ENCODE results near the gene IRX2.

DNA sequence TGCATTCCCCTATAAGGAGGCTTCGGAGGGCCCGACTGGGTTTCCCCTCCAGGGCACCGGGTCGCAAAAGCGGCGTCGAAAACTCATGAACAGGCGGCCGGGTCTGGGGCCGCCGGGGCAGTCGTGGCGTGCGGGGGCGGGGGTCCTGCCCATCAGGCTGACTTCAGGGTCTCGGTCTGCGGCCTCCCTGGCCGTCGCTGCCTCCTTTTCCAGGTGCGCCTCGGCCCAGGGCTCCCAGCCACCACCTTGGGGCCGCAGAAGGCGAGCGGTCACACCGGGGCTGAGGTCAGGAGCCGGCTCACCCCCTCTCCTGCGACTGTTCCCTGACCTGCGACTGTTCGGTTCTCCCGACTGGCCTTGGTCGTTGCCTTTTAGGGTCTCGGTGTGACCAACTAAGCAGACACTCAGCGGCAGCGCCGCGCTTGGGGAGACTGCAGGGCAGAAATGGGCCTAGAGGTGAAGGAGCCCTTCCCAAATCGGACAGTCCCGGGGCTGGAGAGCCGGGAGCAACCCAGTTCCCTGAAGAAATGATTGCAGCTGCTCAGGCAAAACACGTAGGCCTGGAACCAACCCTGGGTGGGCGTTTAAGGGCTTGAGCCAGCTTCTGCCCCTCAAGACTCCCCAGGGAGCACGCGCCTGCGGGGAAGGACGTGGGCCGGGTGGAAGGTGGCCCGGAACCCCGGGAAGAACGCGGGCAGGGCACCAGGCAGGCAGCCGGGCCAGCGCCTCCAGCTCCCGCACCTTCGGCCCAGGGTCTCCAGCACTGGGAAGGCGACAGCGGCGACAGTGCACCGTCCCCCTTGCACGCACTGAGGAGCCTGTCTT is 11.2 kb downstream of the IRX2 start:
- TF ChIP-seq CTCF (conservative IDR thresholded peaks at IDR 0.05) = no peak
- no peak for TF ChIP-seq EZH2 (IDR thresholded peaks at IDR 0.05; ENCODE audit: low read depth)
